Measurements from ENCODE around the gene SLC6A13. TPM values are rescaled to one million over a fixed set of nuclear protein-coding genes. Genes with fewer than 3 reads are reported as not detected.

Gene SLC6A13
- polyA plus RNA-seq, 6 donors from 2014 or later, result not detected

GRCh38 chr12:172732-173161, 89.9 kb downstream of the SLC6A13 start:
- Mint-ChIP-seq H3K4me1 (no peaks in the 10 kb centered on the region), H3K27me3 (peaks cover 5 to 61% (median 38%) of the 10 kb centered on the region in 3 donors), H3K4me3 (no peak overlapping the region), H3K36me3 (no peaks in the 10 kb centered on the region), H3K27ac (no peak overlapping the region), H3K9me3 (no peaks in the 10 kb centered on the region)
- ATAC-seq (ENCODE audit: low read depth in 2 of 2), result no peak
- DNase-seq, result no peak

GRCh38 chr12:171743-172676, 90.6 kb downstream of the SLC6A13 start:
- Mint-ChIP-seq H3K4me3 (no peak overlapping the region), H3K4me1 (no peaks in the 10 kb centered on the region), H3K9me3 (no peaks in the 10 kb centered on the region), H3K27ac (no peak overlapping the region), H3K27me3 (peaks cover 5 to 65% (median 38%) of the 10 kb centered on the region in 3 donors), H3K36me3 (no peaks in the 10 kb centered on the region)
- DNase-seq (no peak), ATAC-seq (ENCODE audit: low read depth in 2 of 2) (no peak)

DNA sequence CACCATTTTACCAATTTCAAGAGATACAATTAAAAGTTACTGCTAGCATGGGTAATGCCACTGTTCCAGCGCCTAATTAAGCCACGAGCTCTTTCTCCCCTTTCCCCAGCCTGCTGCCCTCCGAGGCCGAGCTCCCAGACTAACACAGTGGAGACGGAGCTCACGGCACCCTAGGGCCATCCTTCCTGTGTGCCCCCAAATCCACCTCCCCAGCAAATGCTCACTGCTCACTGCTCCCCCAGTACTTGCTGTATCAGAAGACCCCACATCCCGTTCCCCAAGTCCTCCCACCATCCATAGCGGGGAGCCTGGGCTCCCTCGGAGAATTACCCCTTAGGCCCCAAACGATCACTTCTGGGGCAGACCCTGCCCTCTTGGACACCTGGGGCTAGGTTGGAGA, 91.4 kb downstream of the SLC6A13 start:
- Mint-ChIP-seq H3K36me3 (no peaks in the 10 kb centered on the region), H3K27me3 (peaks cover 5 to 64% (median 34%) of the 10 kb centered on the region in 3 donors), H3K9me3 (no peaks in the 10 kb centered on the region), H3K4me3 (no peak overlapping the region), H3K27ac (no peak overlapping the region), H3K4me1 (no peaks in the 10 kb centered on the region)
- no peak for ATAC-seq (ENCODE audit: low read depth in 2 of 2)
- DNase-seq, result no peak

Other genes with a start within 250 kb of the SLC6A13 start
- gene IQSEC3, start 196.1 kb downstream of the SLC6A13 start, polyA plus RNA-seq (ENCODE audit: low read depth in 6 of 6), result not detected
- gene SLC6A12, start 48.7 kb downstream of the SLC6A13 start, polyA plus RNA-seq (ENCODE audit: low read depth in 6 of 6), result 1 to 10 TPM in 1 of 6 donors, not detected in 5; 1.3 TPM
- gene KDM5A, start 126.5 kb upstream of the SLC6A13 start, polyA plus RNA-seq (ENCODE audit: low read depth in 6 of 6), result 10 to 100 TPM; 39.4 to 95.8 (median 52.5) TPM
- gene CCDC77, start 138.8 kb upstream of the SLC6A13 start, polyA plus RNA-seq (ENCODE audit: low read depth in 6 of 6), result 1 to 10 TPM in 5 of 6 donors, not detected in 1; 4.5 to 9.2 (median 6.4) TPM
- gene B4GALNT3, start 197.1 kb upstream of the SLC6A13 start, polyA plus RNA-seq (ENCODE audit: low read depth in 6 of 6), result under 1 TPM in 3 of 6 donors, not detected in 3; 0.05 to 0.35 (median 0.29) TPM

All from naive B cell (primary cell).